ENCODE measurements around the gene OSBPL8. TPM values are rescaled to one million over a fixed set of nuclear protein-coding genes. Genes with fewer than 3 reads are reported as not detected.

OSBPL8 gene
- total RNA-seq, 2 experiments from 2014 or later = 69.8 to 73.7 TPM

DNA sequence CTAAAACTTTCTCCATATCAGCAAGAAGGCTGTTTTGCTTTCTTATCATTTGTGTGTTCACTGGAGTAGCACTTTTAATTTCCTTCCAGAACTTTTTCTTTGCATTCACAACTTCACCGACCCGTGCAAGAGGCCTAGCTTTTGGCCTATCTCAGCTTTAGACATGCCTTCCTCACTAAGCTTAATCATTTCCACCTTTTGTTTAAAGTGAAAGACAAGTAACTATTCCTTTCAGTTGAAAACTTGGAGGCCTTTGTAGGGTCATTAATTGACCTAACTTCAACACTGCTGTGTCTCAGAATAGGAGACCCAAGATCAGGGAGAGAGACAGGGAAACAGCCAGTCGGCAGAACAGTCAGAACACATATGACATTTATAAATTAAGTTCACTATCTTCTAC is 250.7 kb downstream of the OSBPL8 start:
- intact Hi-C loops (cut with micrococcal nuclease) = no loop called here
- DNase-seq = no peak
- POLR2A ChIA-PET = no interaction called here
- no peaks in the 10 kb centered on the region for H3K36me3 Mint-ChIP-seq
- no peak overlapping the region for H3K27ac Mint-ChIP-seq
- no peaks in the 10 kb centered on the region for H3K9me3 Mint-ChIP-seq
- no peak overlapping the region for H3K4me3 Mint-ChIP-seq
- H3K4me1 Mint-ChIP-seq (ENCODE audit: low read depth) = no peaks in the 10 kb centered on the region
- CTCF ChIA-PET = no interaction called here
- H3K27me3 Mint-ChIP-seq = peaks cover 10% of the 10 kb centered on the region

DNA sequence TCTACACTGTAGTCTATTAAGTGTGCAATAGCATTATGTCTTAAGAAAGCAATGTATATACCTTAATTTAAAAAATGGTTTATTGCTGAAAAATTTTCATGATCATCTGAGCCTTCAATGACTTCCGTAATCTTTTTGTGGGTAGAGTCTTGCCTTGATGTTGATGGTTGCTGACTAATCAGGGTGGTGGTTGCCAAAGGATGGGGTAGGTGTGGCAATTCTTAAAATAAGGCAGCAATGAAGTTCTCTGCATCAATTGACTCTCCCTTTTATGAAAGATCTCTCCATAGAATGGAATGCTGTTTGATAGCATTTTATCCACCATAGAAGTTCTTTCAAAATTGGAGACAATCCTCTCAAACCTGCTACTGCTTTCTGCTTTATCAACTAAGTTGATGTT is 252.5 kb downstream of the OSBPL8 start:
- Mint-ChIP-seq H3K4me1 (ENCODE audit: low read depth) (no peaks in the 10 kb centered on the region), H3K9me3 (no peaks in the 10 kb centered on the region), H3K36me3 (no peaks in the 10 kb centered on the region), H3K27me3 (peaks cover 8% of the 10 kb centered on the region), H3K4me3 (no peak overlapping the region), H3K27ac (no peak overlapping the region)
- DNase-seq = no peak
- POLR2A ChIA-PET = no interaction called here
- intact Hi-C loops (cut with micrococcal nuclease) = no loop called here
- CTCF ChIA-PET = no interaction called here

DNA sequence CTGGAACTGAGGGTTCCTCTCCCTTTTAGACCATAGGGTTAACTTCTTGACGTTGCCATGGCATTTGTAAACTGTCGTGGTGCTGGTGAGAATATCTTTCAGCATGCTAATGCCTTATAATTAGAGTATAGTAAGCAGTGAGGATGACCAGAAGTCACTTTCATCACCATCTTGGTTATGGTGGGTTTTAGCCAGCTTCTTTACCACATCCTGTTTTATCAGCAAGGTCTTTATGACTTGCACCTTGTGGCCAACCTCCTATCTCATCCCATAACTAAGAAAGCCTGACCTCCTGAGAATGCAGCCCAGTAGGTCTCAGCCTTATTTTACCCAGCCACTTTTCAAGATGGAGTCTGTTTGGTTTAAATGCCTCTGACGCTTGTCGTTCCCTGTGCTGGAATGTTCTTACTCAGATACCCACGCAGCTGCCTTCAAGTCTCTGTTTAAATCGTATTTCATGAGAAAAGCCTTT is 255.5 kb downstream of the OSBPL8 start:
- Mint-ChIP-seq H3K27me3 (peaks cover 5% of the 10 kb centered on the region), H3K36me3 (no peaks in the 10 kb centered on the region), H3K27ac (no peak overlapping the region), H3K9me3 (no peaks in the 10 kb centered on the region), H3K4me1 (ENCODE audit: low read depth) (no peaks in the 10 kb centered on the region), H3K4me3 (no peak overlapping the region)
- intact Hi-C loops (cut with micrococcal nuclease) = no loop called here
- no peak for DNase-seq
- CTCF ChIA-PET = no interaction called here
- POLR2A ChIA-PET = no interaction called here

DNA sequence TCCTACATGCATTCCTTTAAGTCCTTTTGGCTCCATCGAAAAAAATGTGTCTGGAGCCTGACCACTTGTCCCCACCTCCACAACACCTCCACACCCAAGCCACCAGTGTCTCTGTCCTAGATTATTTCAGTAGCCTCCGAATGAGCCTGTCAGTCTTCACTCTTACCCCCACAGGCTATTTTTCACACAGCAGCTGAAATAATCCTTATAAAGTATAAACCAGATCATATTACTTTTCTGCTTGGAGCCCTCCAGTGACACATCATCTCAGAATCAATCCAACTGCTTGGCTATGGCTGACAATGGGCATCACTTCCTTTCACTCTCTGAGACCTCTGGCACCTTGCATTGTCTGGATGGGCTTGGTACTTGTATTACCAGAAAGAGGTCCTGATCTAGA is 256.2 kb downstream of the OSBPL8 start:
- Mint-ChIP-seq H3K27me3 (peaks cover 5% of the 10 kb centered on the region), H3K27ac (no peak overlapping the region), H3K4me1 (ENCODE audit: low read depth) (no peaks in the 10 kb centered on the region), H3K4me3 (no peak overlapping the region), H3K9me3 (no peaks in the 10 kb centered on the region), H3K36me3 (no peaks in the 10 kb centered on the region)
- no peak for DNase-seq
- POLR2A ChIA-PET = no interaction called here
- intact Hi-C loops (cut with micrococcal nuclease) = no loop called here
- CTCF ChIA-PET = no interaction called here

Other genes starting within 250 kb of the OSBPL8 start
- gene BBS10, start 211.4 kb downstream of the OSBPL8 start, total RNA-seq = 1 to 10 TPM; 3.2 to 3.4 TPM
- 10 to 100 TPM; 18.8 to 20.0 TPM for gene ZDHHC17, start 204.3 kb upstream of the OSBPL8 start, total RNA-seq

All from activated CD4-positive, alpha-beta memory T cell treated with anti-CD3 and anti-CD28 coated beads for 36 hours (primary cell).